Activated T-helper 1 cell treated with anti-CD3 and anti-CD28 coated beads, Interleukin-2, amount 50 U/mL, for 16 hours (primary cell): Measurements from ENCODE around the gene TMC8.

ENCODE experiments used
- DNase-seq, 2 donors: peaks; one replicate each; pipeline ENCODE4 v3.0.0-alpha.2; 2020; ENCODE audit warnings: low read depth in 1 of 2, low spot score in 1 of 2

Gene TMC8

DNA sequence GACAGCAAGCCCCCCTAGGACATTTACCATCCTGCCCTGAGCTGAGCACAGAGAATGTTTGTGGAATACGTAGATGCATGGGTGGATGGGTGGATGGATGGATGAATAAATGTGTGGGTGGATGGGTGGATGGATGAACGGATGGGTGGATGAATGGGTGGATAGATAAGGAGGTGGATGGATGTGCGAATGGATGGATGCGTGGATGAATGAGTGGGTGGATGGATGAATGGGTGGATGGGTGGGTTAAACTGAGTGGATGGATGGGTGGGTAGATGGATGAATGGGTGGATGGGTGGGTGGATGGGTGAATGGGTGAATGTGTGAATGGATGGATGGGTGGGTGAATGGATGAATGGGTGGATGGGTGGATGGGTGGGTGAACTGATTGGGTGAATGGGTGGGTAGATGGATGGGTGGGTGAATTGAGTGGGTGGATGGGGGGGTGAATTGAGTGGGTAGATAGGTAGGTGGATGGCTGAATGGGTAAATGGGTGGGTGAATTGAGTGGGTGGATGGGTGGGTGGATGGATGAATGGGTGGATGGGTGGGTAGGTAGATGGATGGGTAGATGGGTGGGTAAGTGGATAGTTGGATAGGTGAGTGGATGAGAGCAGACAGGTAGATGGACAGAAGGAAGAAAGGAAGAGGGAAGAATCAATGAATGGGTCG lies 7.2 kb upstream of the TMC8 start:
- no peak for DNase-seq

GRCh38 chr17:78124081-78124835 lies 6.3 kb upstream of the TMC8 start:
- DNase-seq = no peak

GRCh38 chr17:78124836-78125137 lies 5.8 kb upstream of the TMC8 start:
- no peak for DNase-seq

DNA sequence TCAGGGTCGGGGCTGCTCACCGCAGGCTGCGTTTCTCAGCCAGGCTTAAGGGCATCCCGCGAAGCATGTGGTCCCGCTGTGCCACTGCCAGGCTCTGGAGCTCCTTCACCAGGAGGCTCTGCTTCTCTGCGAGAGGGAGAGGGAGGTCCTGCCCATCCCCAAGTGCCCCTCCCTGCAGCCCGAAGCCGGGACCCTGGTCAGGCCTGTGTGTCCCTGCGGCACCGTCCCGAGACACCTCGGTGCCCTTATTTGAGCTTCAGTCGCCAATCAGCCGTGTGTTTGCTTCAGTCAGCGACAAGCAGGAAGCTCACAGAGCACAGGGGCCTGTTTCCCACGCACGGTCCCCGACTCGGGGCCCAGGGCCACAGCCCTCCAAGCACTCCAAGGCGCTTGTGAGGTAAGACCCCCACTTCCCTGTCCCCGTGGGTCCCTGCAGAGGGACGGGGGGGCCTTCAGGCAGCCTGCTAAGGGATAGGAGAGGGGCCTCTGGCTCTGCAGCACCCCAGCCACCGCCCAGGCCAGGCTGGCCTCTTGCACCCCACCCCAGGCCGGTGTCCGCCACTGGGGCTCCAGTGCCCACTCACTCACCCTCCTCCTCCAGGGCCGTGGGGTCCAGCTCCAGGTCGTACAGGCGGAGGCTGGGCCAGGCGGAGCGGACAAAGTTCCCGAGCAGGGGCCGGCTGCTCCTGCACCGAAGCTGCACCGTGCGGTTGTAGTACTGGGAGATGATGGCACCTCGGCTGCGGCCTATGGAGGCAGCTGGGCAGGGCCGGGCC lies 5.2 kb upstream of the TMC8 start:
- DNase-seq = no peak

DNA sequence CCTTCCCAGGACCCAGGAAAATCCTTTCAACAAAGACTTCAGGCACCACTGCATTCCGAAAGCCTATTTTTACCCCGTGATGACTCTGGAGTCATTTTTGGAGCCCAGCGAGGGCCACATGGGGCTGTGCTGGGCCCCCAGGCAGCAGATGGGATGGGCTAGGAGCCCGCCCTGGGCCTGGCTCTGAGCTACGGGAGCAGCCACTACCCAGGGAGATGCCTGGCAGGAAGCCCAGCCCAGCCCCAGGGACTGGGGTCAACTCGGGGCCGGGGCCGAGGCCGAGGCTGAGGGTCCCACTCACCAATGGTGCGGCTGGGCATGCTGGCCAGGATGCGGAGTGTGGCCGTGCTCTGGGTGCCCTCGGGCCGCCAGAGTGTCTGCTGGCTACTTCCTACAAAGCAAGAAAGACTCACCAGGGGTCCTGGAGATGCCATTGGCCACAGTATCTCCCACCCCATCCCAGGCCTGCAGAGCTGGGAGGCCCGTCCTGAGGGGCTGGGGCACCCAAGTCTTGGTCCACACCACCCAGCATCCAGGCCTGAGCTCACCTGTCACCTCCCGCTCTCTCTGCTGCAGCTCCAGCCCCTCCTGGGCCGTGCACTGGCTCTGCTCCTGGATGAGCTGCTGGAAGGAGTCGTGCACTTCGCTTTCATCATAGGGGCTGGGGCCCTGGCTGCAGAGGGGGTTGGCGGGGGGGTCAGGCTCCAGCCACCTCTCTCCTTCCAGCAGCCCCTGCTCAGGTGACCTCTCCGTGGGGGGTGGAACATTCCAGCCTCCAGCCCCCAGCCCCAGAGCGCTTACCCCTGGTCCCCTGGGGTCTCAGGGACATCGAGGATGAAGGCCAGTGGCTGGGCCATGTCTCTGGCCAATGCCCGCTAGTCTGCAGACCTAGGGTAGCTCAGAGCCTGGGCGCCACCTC lies 4.3 kb upstream of the TMC8 start:
- DNase-seq = no peak

- no peak for DNase-seq
These were observed 3.7 kb upstream of the TMC8 start for GRCh38 chr17:78126895-78127238.

DNA sequence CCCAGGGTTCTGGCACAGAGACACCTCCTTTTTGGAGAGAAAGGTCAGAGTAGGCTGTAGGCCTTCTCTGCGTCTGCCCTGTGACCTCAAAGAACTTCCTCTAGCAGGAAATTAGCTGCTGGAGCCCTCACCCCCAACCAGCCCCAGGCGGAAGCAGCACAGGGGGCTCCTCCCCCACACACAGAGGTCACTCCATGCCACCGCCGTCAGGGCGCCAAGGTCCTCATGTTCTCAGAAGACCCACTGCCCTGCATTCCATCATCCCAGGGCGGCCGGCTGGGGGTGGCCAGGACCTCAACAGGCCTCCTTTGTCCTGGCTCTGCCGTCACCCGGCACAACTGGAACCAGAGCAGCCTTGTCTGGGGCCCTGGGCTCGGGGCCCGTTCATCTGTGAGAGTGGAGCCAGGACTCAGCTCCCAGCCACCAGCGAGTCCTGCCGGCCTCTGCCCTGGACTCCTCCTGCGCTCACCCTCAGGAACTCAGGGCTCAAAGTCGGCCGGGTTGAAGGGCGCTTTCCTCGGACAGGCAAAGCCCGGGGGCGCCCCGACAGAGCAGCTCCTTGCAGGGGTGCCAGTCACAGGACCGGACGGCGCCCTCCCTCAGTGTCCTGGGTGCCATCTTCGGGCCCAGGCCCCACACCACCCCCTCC lies 3.2 kb upstream of the TMC8 start:
- DNase-seq = peak; percentile 53 to 56

DNA sequence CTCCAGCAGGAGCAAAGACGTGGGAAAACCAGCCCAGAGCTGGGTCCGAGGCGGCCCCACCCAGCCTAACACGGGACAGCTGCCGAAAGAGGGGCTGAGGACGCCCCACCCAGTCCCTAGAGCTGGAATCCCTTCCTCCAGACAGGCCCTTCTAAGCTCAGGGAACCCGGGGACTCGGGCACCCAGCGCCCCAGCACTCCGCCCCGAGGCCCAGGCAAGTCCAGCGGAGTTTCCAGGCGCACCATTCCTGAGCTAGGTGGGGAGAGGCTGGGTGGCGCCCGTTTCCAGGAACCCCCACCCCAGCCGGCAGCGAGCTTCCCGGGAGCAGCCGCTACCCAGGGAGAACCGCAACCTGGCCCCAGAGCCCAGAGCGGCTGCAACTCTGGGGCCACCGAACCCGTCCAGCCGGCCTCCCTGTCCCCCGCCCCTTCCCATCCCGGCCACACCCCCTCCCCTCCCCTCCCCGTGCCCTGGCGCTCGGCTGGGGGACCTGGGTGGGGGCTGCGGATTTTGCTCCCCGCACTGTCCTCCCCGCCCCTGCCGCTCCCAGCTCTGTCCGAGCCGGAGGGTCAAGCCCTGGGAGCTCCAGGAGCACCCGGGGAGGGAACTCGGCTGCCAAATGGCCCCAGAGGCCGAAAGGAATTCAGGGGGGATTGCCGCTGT lies 2.6 kb upstream of the TMC8 start:
- no peak for DNase-seq

GRCh38 chr17:78128551-78129350 lies 1.8 kb upstream of the TMC8 start, which contains the start of gene TMC6:
Gene TMC6, minus strand, starts transcription at chr17:78128755. Its CDS starts 1,923 bp downstream, at chr17:78126832.
- peak; percentile 49 to 58 for DNase-seq

DNA sequence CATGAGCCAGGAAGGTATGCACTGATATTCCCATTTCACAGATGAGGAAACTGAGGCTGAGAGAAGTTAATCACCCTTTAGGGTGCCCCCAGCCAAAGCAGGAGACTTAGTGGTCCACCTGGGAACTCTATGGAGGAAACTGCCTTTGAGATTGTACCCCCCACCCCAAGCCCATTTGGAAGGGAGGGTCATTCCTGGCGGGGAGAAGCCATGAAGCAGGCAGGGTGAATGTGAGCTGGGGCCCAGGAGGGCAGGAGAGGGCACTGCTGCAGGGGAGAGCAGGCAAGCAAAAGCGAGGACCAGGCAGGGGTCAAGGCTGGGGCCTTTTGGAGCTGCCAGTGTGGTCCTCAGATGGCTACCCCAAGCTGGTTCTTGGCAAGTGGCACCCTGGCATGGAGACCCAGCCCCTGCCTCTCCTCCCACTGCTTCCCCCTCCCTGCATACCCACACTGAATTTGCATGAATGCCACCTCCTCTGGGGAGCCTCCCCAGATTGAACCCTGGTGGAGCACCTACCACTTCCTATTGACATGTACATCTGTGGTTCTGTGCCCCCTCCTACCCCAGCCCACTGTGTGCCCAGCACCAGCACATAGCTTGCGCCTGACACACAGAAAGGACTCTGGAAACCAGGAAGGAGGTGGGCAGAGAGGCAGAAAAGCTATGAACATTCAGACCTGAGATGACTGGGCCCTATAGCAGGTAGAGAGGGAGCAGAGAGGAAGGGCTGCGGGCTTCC lies 1.1 kb upstream of the TMC8 start:
- no peak for DNase-seq

DNA sequence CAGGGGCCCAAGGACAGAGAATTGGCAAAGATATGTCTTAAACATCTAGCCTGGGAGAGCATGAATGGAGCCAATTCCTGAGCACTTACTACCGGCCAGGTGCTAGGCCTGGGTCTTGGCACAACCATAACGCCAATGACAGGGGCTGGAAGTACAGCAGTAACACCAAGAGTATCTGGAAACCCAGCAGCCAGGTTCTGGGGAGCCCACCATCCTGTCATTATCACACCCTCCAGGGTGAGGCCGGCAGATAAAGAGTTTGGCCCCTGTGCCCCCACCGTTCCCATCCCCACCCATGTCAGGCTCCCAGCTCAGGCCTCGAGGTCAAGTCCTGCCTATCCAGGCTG lies 508 bp upstream of the TMC8 start:
- DNase-seq = no peak

GRCh38 chr17:78131172-78132083 lies 857 bp downstream of the TMC8 start:
- no peak for DNase-seq

DNA sequence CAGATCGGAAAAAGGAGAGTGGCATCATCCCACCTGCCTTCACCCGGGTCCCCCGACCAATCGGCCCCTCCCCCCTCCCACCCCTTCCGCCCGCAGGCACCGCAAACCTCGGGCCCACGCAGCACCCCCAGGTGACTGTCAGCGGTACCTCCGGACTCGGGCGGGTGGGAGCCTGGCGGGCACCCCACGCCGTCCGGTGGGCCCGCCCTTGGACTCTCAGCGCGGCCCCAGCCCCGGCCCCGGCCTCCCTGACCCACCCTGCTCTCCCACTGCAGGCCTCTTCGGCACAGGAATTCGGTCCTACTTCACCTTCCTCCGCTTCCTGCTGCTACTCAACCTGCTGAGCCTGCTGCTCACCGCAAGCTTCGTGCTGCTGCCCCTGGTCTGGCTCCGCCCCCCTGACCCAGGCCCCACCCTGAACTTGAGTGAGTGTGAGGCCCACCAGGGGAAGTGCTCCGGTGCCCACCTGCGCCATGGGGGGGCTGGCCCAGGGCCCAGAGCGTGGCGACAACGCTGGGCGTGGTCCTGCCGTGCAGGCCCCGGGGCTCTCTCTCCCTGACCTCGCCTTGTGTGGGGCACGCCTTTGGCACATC lies 1.6 kb downstream of the TMC8 start:
- DNase-seq = no peak

- no peak for DNase-seq
These were observed 2.2 kb downstream of the TMC8 start for GRCh38 chr17:78132767-78133178.

DNA sequence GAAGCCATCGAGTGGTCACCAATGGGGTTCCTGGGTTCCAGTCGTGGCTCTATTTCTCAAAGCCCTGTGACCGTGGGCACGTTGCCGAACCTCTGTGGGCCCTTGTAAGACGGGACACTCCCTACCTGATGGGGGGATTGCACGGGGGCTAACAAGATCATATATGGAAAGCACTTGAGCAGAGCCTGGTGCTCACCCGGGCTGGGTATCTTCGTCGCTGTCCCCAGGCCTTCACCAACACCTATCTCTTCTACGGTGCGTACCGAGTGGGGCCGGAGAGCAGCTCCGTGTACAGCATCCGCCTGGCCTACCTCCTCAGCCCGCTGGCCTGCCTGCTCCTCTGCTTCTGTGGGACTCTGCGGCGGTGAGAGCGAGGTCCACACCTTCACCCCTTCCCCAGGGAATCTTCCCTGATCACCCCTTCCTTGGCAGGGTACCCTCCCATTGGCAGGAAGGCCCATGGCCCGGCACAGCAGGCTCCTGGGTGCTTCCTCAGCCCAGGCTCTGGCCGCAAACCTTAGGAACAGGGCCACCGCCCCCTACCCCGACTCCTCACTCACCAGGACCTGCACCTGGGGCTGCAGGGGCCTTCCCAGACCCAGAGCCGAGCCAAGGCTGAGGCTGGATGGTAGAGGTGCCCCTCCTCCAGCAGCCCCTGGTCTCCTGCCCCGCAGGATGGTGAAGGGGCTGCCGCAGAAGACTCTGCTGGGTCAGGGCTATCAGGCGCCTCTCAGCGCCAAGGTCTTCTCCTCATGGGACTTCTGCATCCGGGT lies 2.8 kb downstream of the TMC8 start:
- DNase-seq = no peak
